Dedifferentiated amniotic fluid mesenchymal stem cell (primary cell): ENCODE measurements around the gene MTO1.
"Not testable (repeated sequence)": the region's sequence is repeated elsewhere in the genome, so short reads cannot be mapped to it uniquely, and the experiment has no call there.

ENCODE experiments used
- DNase-seq: peaks from one replicate; pipeline ENCODE4 v3.0.0-alpha.2; 2016; ENCODE audit errors: extremely low spot score

MTO1 gene

GRCh38 chr6:73504160-73504559, 42.6 kb downstream of the MTO1 start:
- no peak for DNase-seq

GRCh38 chr6:73505142-73505541, 43.6 kb downstream of the MTO1 start:
- DNase-seq: no peak

- not testable (repeated sequence) for DNase-seq
Observed at GRCh38 chr6:73505705-73506104, 44.2 kb downstream of the MTO1 start.

GRCh38 chr6:73506246-73506645, 44.7 kb downstream of the MTO1 start:
- DNase-seq: no peak

GRCh38 chr6:73508776-73509175, 47.2 kb downstream of the MTO1 start:
- DNase-seq: no peak

GRCh38 chr6:73509851-73510250, 48.3 kb downstream of the MTO1 start:
- no peak for DNase-seq

- DNase-seq: no peak
Observed at GRCh38 chr6:73511796-73512195, 50.3 kb downstream of the MTO1 start.

GRCh38 chr6:73513496-73513854, 51.9 kb downstream of the MTO1 start:
- DNase-seq: no peak

GRCh38 chr6:73514746-73515110, 53.2 kb downstream of the MTO1 start:
- no peak for DNase-seq

- no peak for DNase-seq
Observed at GRCh38 chr6:73515204-73515655, 53.7 kb downstream of the MTO1 start.

- no peak for DNase-seq
Observed at GRCh38 chr6:73516514-73517489, 55.3 kb downstream of the MTO1 start.

GRCh38 chr6:73518100-73518981, 56.8 kb downstream of the MTO1 start:
- DNase-seq: not testable (repeated sequence)

GRCh38 chr6:73518982-73519881, 57.7 kb downstream of the MTO1 start:
- DNase-seq: not testable (repeated sequence)

GRCh38 chr6:73519926-73520687, 58.6 kb downstream of the MTO1 start:
- peak; percentile 73 for DNase-seq

GRCh38 chr6:73520688-73521350, 59.3 kb downstream of the MTO1 start, which contains the start of gene EEF1A1:
Gene EEF1A1 (minus strand): TSS chr6:73521032. CDS start chr6:73520026, 1,006 bp downstream.
- peak; percentile 100 for DNase-seq

- DNase-seq: peak; percentile 83
Observed at GRCh38 chr6:73521351-73521985, 59.9 kb downstream of the MTO1 start.

- DNase-seq: no peak
Observed at GRCh38 chr6:73523434-73524123, 62.0 kb downstream of the MTO1 start.

GRCh38 chr6:73525546-73526330, 64.2 kb downstream of the MTO1 start:
- no peak for DNase-seq
